CD14-positive monocyte (primary cell): ENCODE measurements around the gene THRSP. TPM values are rescaled to one million over a fixed set of nuclear protein-coding genes. Genes with fewer than 3 reads are reported as not detected.

Source experiments
- DNase-seq, 3 donors: peaks; one replicate each; pipeline ENCODE4 v3.0.0-alpha.2; 2011 to 2022
- H2AFZ ChIP-seq: 2 replicates; pipeline ENCODE4 v1.6.0; 2012; ENCODE audit warnings: mild to moderate bottlenecking, low read depth, low read length, inconsistent platforms; ENCODE audit not compliant: insufficient read depth, poor library complexity, severe bottlenecking
- H3K27ac ChIP-seq, 2 donors: 1 replicate in 1 of 2; 2 replicates in 1 of 2; pipeline ENCODE4 v1.5.1; 2012 to 2013; ENCODE audit warnings: low read length in 2 of 2, control low read depth in 1 of 2, inconsistent platforms in 1 of 2, low read depth in 1 of 2, mild to moderate bottlenecking in 1 of 2
- H3K27me3 ChIP-seq, 2 donors: one replicate each; pipeline versions ENCODE4 v1.6.0 to v1.6.1; 2011 to 2013; ENCODE audit warnings: low read length in 2 of 2; ENCODE audit not compliant: control insufficient read depth in 2 of 2, insufficient read depth in 2 of 2
- H3K36me3 ChIP-seq, 2 donors: replicated peaks in 1 of 2; 1 replicate in 1 of 2; 2 replicates in 1 of 2; pipeline versions ENCODE4 v1.5.1 to v1.6.1; 2012 to 2013; ENCODE audit warnings: low read length in 2 of 2, control low read depth in 1 of 2, inconsistent platforms in 1 of 2, mild to moderate bottlenecking in 1 of 2; ENCODE audit not compliant: insufficient read depth in 2 of 2, control insufficient read depth in 1 of 2
- H3K4me1 ChIP-seq, 2 donors: 1 replicate in 1 of 2; 2 replicates in 1 of 2; pipeline versions ENCODE4 v1.5.1 to v1.6.1; 2012 to 2013; ENCODE audit warnings: low read length in 2 of 2, control low read depth in 1 of 2, inconsistent platforms in 1 of 2, mild to moderate bottlenecking in 1 of 2, moderate library complexity in 1 of 2; ENCODE audit not compliant: insufficient read depth in 2 of 2, control insufficient read depth in 1 of 2
- H3K4me2 ChIP-seq: replicated peaks from 2 replicates; pipeline ENCODE3; 2012; ENCODE audit warnings: low read length, moderate library complexity, mild to moderate bottlenecking; ENCODE audit not compliant: poor library complexity, severe bottlenecking; ENCODE audit errors: extremely low read depth
- H3K4me3 ChIP-seq, 3 experiments: fragments of 200-600 bp in 1 of 3; sonication (generic) in 1 of 3; replicated peaks in 1 of 3; 1 replicate in 2 of 3; 2 replicates in 1 of 3; pipeline ENCODE4 v1.5.1; 2011 to 2013; ENCODE audit warnings: low read length in 3 of 3, mild to moderate bottlenecking in 3 of 3, control low read depth in 2 of 3, low read depth in 2 of 3, inconsistent platforms in 1 of 3, moderate library complexity in 1 of 3
- H3K79me2 ChIP-seq: 2 replicates; pipeline ENCODE4 v1.6.0; 2012; ENCODE audit warnings: mild to moderate bottlenecking, control low read depth, inconsistent platforms, low read length, moderate library complexity; ENCODE audit not compliant: insufficient read depth
- H3K9ac ChIP-seq: 2 replicates; pipeline ENCODE4 v1.6.0; 2017; ENCODE audit warnings: low read length, mild to moderate bottlenecking; ENCODE audit not compliant: insufficient read depth, poor library complexity, severe bottlenecking
- H3K9me3 ChIP-seq, 2 donors: replicated peaks in 1 of 2; 1 replicate in 1 of 2; 2 replicates in 1 of 2; pipeline versions ENCODE4 v1.5.1 to v1.6.1; 2012 to 2013; ENCODE audit warnings: low read length in 2 of 2, control low read depth in 1 of 2; ENCODE audit not compliant: control insufficient read depth in 1 of 2, insufficient read depth in 1 of 2
- H4K20me1 ChIP-seq: 2 replicates; pipeline ENCODE4 v1.6.0; 2012; ENCODE audit warnings: mild to moderate bottlenecking, low read length, control low read depth, moderate library complexity; ENCODE audit not compliant: insufficient read depth
- H3K27ac Mint-ChIP-seq, 7 donors: one replicate each; pipeline ENCODE4 v1.8.0; 2020; ENCODE audit warnings: mild to moderate bottlenecking in 7 of 7, mixed read lengths in 7 of 7, moderate library complexity in 6 of 7, inconsistent platforms in 2 of 7
- H3K27me3 Mint-ChIP-seq, 3 donors: one replicate each; pipeline ENCODE4 v1.8.0; 2021 to 2022; ENCODE audit warnings: low read depth in 3 of 3, mild to moderate bottlenecking in 3 of 3, mixed read lengths in 3 of 3, moderate library complexity in 3 of 3, inconsistent platforms in 1 of 3
- H3K36me3 Mint-ChIP-seq, 2 donors: one replicate each; pipeline ENCODE4 v1.8.0; 2020; ENCODE audit warnings: mixed read lengths in 2 of 2, inconsistent platforms in 1 of 2, mild to moderate bottlenecking in 1 of 2
- H3K4me1 Mint-ChIP-seq: one replicate; pipeline ENCODE4 v1.8.0; 2020; ENCODE audit warnings: mild to moderate bottlenecking, mixed read lengths
- H3K4me3 Mint-ChIP-seq, 2 donors: one replicate each; pipeline ENCODE4 v1.8.0; 2020; ENCODE audit warnings: mild to moderate bottlenecking in 2 of 2, mixed read lengths in 2 of 2, moderate library complexity in 1 of 2
- H3K9me3 Mint-ChIP-seq, 7 donors: one replicate each; pipeline ENCODE4 v1.8.0; 2020 to 2022; ENCODE audit warnings: mixed read lengths in 7 of 7, mild to moderate bottlenecking in 6 of 7, moderate library complexity in 6 of 7, inconsistent platforms in 2 of 7
- CTCF ChIP-seq: fragments of 200-600 bp; IDR thresholded peaks from one replicate; pipeline ENCODE4 v1.8.0; 2022; ENCODE audit warnings: antibody characterized with exemption, mild to moderate bottlenecking
- WGBS: methylation state at CpG from one replicate; pipeline ENCODE4 v1.1.5; 2013; ENCODE audit warnings: missing lambda C conversion rate; ENCODE audit not compliant: insufficient coverage; 5-methylcytosine and 5-hydroxymethylcytosine counted together
- intact Hi-C, 2 donors: fragments of 100-400 bp; cut with micrococcal nuclease; formaldehyde crosslinking; loops; one replicate each; pipeline versions ENCODE4 v1.15.0 to v1.15.1; 2023
- polyA plus RNA-seq, 3 donors: library from polyadenylated mRNA; depleted of rRNA in 1 of 3; unstranded in 2 of 3; stranded (reverse) in 1 of 3; fragments of 300-500 nt in 2 of 3; fragments of >200 nt in 1 of 3; fragmentation: Illumina TruSeq in 2 of 3; gene quantifications; 1 replicate in 2 of 3; 2 replicates in 1 of 3; pipeline ENCODE4 v1.2.3, GENCODE V29; 2012 to 2021

THRSP gene
- polyA plus RNA-seq, 3 donors = not detected

- H3K27me3 Mint-ChIP-seq = peaks cover 0 to 5% (median 5%) of the 10 kb centered on the region in 3 donors
- Histone ChIP-seq H3K9me3 (no peaks in the 10 kb centered on the region), H3K4me2 (no peak overlapping the region), H2AFZ (no peak overlapping the region), H3K27ac (no peak overlapping the region), H3K27me3 (no peaks in the 10 kb centered on the region), H3K36me3 (no peaks in the 10 kb centered on the region), H3K4me3 (no peak overlapping the region), H3K4me1 (no peaks in the 10 kb centered on the region), H3K9ac (no peak overlapping the region), H4K20me1 (no peaks in the 10 kb centered on the region), H3K79me2 (no peaks in the 10 kb centered on the region)
- H3K4me1 Mint-ChIP-seq = no peaks in the 10 kb centered on the region
- peaks cover 0 to 3% (median 0%) of the 10 kb centered on the region in 7 donors for H3K9me3 Mint-ChIP-seq
- no peak overlapping the region for H3K4me3 Mint-ChIP-seq
- TF ChIP-seq CTCF = no peak
- no peak overlapping the region for H3K27ac Mint-ChIP-seq
- intact Hi-C loops = no loop called here
- no peak for DNase-seq
- no peaks in the 10 kb centered on the region for H3K36me3 Mint-ChIP-seq
These were observed 31.6 kb upstream of the THRSP start for GRCh38 chr11:78032090-78032489.

- H3K27ac Mint-ChIP-seq = no peak overlapping the region
- no peaks in the 10 kb centered on the region for H3K4me1 Mint-ChIP-seq
- intact Hi-C loops = no loop called here
- Histone ChIP-seq H2AFZ (no peak overlapping the region), H3K27ac (no peak overlapping the region), H3K4me2 (no peak overlapping the region), H3K9ac (no peak overlapping the region), H3K36me3 (no peaks in the 10 kb centered on the region), H4K20me1 (no peaks in the 10 kb centered on the region), H3K4me1 (no peaks in the 10 kb centered on the region), H3K9me3 (no peaks in the 10 kb centered on the region), H3K79me2 (no peaks in the 10 kb centered on the region), H3K4me3 (no peak overlapping the region), H3K27me3 (no peaks in the 10 kb centered on the region)
- no CpG with 5 or more reads among the region's 4 CpGs for WGBS
- peaks cover 0 to 2% (median 0%) of the 10 kb centered on the region in 7 donors for H3K9me3 Mint-ChIP-seq
- TF ChIP-seq CTCF = no peak
- H3K27me3 Mint-ChIP-seq = peaks cover 0 to 5% (median 3%) of the 10 kb centered on the region in 3 donors
- DNase-seq = no peak
- no peaks in the 10 kb centered on the region for H3K36me3 Mint-ChIP-seq
- H3K4me3 Mint-ChIP-seq = no peak overlapping the region
These were observed 30.6 kb upstream of the THRSP start for GRCh38 chr11:78033040-78033439.
